Astrocyte of the spinal cord (primary cell): ENCODE measurements around the gene CFAP44.
"Not testable (repeated sequence)": the region's sequence is repeated elsewhere in the genome, so short reads cannot be mapped to it uniquely, and the experiment has no call there.

Source experiments
- DNase-seq: peaks from one replicate; pipeline ENCODE4 v3.0.0; 2011; ENCODE audit warnings: low read depth, low spot score
- H3K4me3 ChIP-seq: 2 replicates; pipeline ENCODE4 v1.5.1; 2011; ENCODE audit warnings: low read depth, mild to moderate bottlenecking, low read length, moderate library complexity
- CTCF ChIP-seq: IDR thresholded peaks from 2 replicates; pipeline ENCODE4 v1.5.1; 2012; ENCODE audit warnings: low read depth, mild to moderate bottlenecking, low read length, inconsistent platforms
- in situ Hi-C: cut with HindIII; loops from 2 replicates; pipeline ENCODE4 v1.10.0; 2017; ENCODE audit warnings: low sequenced_read_pairs

Gene CFAP44

GRCh38 chr3:113441051-113441770, at the start of gene CFAP44:
Gene CFAP44 (minus strand): TSS chr3:113441493. CDS start chr3:113433664, 7,829 bp downstream.
- no peak for TF ChIP-seq CTCF
- in situ Hi-C loops: no loop called here
- peak; percentile 72 for DNase-seq
- H3K4me3 ChIP-seq: peak within 1 kb of the TSS; percentile 43

GRCh38 chr3:113485161-113485609, 43.9 kb upstream of the CFAP44 start:
- in situ Hi-C loops: no loop called here
- TF ChIP-seq CTCF: no peak
- no peak overlapping the region for H3K4me3 ChIP-seq
- no peak for DNase-seq

GRCh38 chr3:113468539-113468938, 27.2 kb upstream of the CFAP44 start:
- in situ Hi-C loops: no loop called here
- no peak for TF ChIP-seq CTCF
- H3K4me3 ChIP-seq: no peak overlapping the region
- DNase-seq: no peak

GRCh38 chr3:113461488-113461887, 20.2 kb upstream of the CFAP44 start:
- no peak for DNase-seq
- TF ChIP-seq CTCF: no peak
- H3K4me3 ChIP-seq: no peak overlapping the region
- in situ Hi-C loops: no loop called here

- in situ Hi-C loops, DNase-seq, H3K4me3 ChIP-seq: not testable (repeated sequence)
These were observed 17.3 kb upstream of the CFAP44 start for GRCh38 chr3:113458554-113458953.

GRCh38 chr3:113455446-113455845, 14.2 kb upstream of the CFAP44 start:
- no peak for DNase-seq

GRCh38 chr3:113454630-113455029, 13.3 kb upstream of the CFAP44 start:
- TF ChIP-seq CTCF: no peak
- no peak for DNase-seq
- H3K4me3 ChIP-seq: no peak overlapping the region
- in situ Hi-C loops: no loop called here

More at GRCh38 chr3:113455446-113455845, 14.2 kb upstream of the CFAP44 start:
- TF ChIP-seq CTCF: no peak
- H3K4me3 ChIP-seq: no peak overlapping the region
- in situ Hi-C loops: no loop called here
